ENCODE measurements around the gene GFER.
A peak's percentile ranks its signal among the peaks of the same experiment; 100 is the strongest.

- TF ChIP-seq CTCF (optimal IDR thresholded peaks at IDR 0.05 in 1 of 3, IDR thresholded peaks at IDR 0.05 in 1 of 3, conservative IDR thresholded peaks at IDR 0.05 in 1 of 3; ENCODE audit: extremely low read depth in 1 of 3, insufficient read depth in 2 of 3, low read length in 3 of 3) (peak; percentile 89 to 98 (median 94)), EZH2 (IDR thresholded peaks at IDR 0.05; ENCODE audit: low read length) (no peak)
Measured at GRCh38 chr16:2003827-2004641, 20.0 kb downstream of the GFER start.

Data from keratinocyte (primary cell).